SK-N-SH treated with all-trans-retinoic acid at 6 μM for 48 hours (cell line): Measurements from ENCODE around the gene CEACAM20.
"Not testable (repeated sequence)": the region's sequence is repeated elsewhere in the genome, so short reads cannot be mapped to it uniquely, and the experiment has no call there.

ENCODE experiments used
- ATAC-seq: fragments of 200-7000 bp; cut with Tn5 transposase; 3 replicates; pipeline ENCODE4 v1.9.1; 2020; ENCODE audit warnings: mild to moderate bottlenecking, moderate library complexity
- ARNTL ChIP-seq: fragments of 450-650 bp; formaldehyde crosslinking; IDR thresholded peaks from 2 replicates; pipeline ENCODE4 v1.5.0; 2020; ENCODE audit warnings: low read depth, mild to moderate bottlenecking, moderate library complexity, borderline replicate concordance
- BACH2 ChIP-seq: fragments of 250-450 bp; sonication (Bioruptor Pico); IDR thresholded peaks from 2 replicates; pipeline ENCODE4 v1.9.0; 2021; ENCODE audit warnings: mild to moderate bottlenecking, borderline replicate concordance
- CSDC2 ChIP-seq: fragments of 250-450 bp; sonication (Bioruptor Pico); IDR thresholded peaks from 2 replicates; pipeline ENCODE4 v1.5.0; 2020; ENCODE audit warnings: mild to moderate bottlenecking, moderate library complexity
- CSRNP3 ChIP-seq: fragments of 250-450 bp; sonication (Bioruptor Pico); IDR thresholded peaks from 2 replicates; pipeline ENCODE4 v1.5.1; 2021; ENCODE audit warnings: mild to moderate bottlenecking, moderate library complexity
- ESRRG ChIP-seq: fragments of 250-450 bp; sonication (Bioruptor Pico); IDR thresholded peaks from 2 replicates; pipeline ENCODE4 v1.6.1; 2021; ENCODE audit warnings: mild to moderate bottlenecking
- GLIS3 ChIP-seq: fragments of 250-450 bp; sonication (Bioruptor Pico); IDR thresholded peaks from 2 replicates; pipeline ENCODE4 v1.5.0; 2020; ENCODE audit warnings: mild to moderate bottlenecking, moderate library complexity
- ISL1 ChIP-seq: fragments of 250-450 bp; sonication (Bioruptor Pico); IDR thresholded peaks from 2 replicates; pipeline ENCODE4 v2.1.2; 2022; ENCODE audit warnings: mild to moderate bottlenecking, moderate library complexity
- OSR1 ChIP-seq: fragments of 250-450 bp; sonication (Bioruptor Pico); IDR thresholded peaks from 2 replicates; pipeline ENCODE4 v1.8.0; 2022; ENCODE audit warnings: moderate library complexity, mild to moderate bottlenecking, inconsistent platforms
- PPARA ChIP-seq: fragments of 250-450 bp; sonication (Bioruptor Pico); IDR thresholded peaks from 2 replicates; pipeline ENCODE4 v1.5.0; 2020; ENCODE audit warnings: mild to moderate bottlenecking, borderline replicate concordance
- RARB ChIP-seq: fragments of 250-450 bp; sonication (Bioruptor Pico); IDR thresholded peaks from 2 replicates; pipeline ENCODE4 v1.8.0; 2021; ENCODE audit warnings: mild to moderate bottlenecking, moderate library complexity
- SNAI2 ChIP-seq: fragments of 250-450 bp; sonication (Bioruptor Pico); IDR thresholded peaks from 2 replicates; pipeline ENCODE4 v1.5.0; 2020; ENCODE audit warnings: mild to moderate bottlenecking, moderate library complexity
- TCF4 ChIP-seq: fragments of 250-450 bp; sonication (Bioruptor Pico); IDR thresholded peaks from 2 replicates; pipeline ENCODE4 v1.8.0; 2021; ENCODE audit warnings: mild to moderate bottlenecking, moderate library complexity, borderline replicate concordance
- TOX ChIP-seq: fragments of 250-450 bp; sonication (Bioruptor Pico); IDR thresholded peaks from 2 replicates; pipeline ENCODE4 v1.8.0; 2021; ENCODE audit warnings: mild to moderate bottlenecking, moderate library complexity, borderline replicate concordance
- TSHZ2 ChIP-seq: fragments of 250-450 bp; sonication (Bioruptor Pico); IDR thresholded peaks from 2 replicates; pipeline ENCODE4 v1.5.0; 2020; ENCODE audit warnings: mild to moderate bottlenecking, moderate library complexity
- ZC3H10 ChIP-seq: fragments of 250-450 bp; sonication (Bioruptor Pico); IDR thresholded peaks from 2 replicates; pipeline ENCODE4 v1.5.1; 2021; ENCODE audit warnings: mild to moderate bottlenecking, moderate library complexity
- ZFP3 ChIP-seq: fragments of 250-450 bp; sonication (Bioruptor Pico); IDR thresholded peaks from 2 replicates; pipeline ENCODE4 v1.5.0; 2020; ENCODE audit warnings: mild to moderate bottlenecking, moderate library complexity
- ZFP30 ChIP-seq: fragments of 450-650 bp; formaldehyde crosslinking; IDR thresholded peaks from 2 replicates; pipeline ENCODE4 v1.5.0; 2022; ENCODE audit warnings: mild to moderate bottlenecking, moderate library complexity
- ZNF565 ChIP-seq: fragments of 450-650 bp; formaldehyde crosslinking; conservative IDR thresholded peaks from 2 replicates; pipeline ENCODE4 v1.5.0; 2020; ENCODE audit warnings: low read depth, mild to moderate bottlenecking, moderate library complexity
- ZNF70 ChIP-seq: fragments of 450-650 bp; formaldehyde crosslinking; IDR thresholded peaks from 2 replicates; pipeline ENCODE4 v1.5.0; 2020; ENCODE audit warnings: mild to moderate bottlenecking, moderate library complexity
- ZNF8 ChIP-seq: fragments of 450-650 bp; formaldehyde crosslinking; IDR thresholded peaks from 2 replicates; pipeline ENCODE4 v1.5.0; 2020; ENCODE audit warnings: mild to moderate bottlenecking, moderate library complexity
- TF ChIP-seq, protein P1 (sequence below): fragments of 250-450 bp; sonication (Bioruptor Pico); IDR thresholded peaks from 2 replicates; pipeline ENCODE4 v1.8.0; 2021; ENCODE audit warnings: low read depth, mild to moderate bottlenecking, moderate library complexity, borderline replicate concordance
- TF ChIP-seq, protein P2 (sequence below): fragments of 250-450 bp; sonication (Bioruptor Pico); IDR thresholded peaks from 2 replicates; pipeline ENCODE4 v1.5.1; 2020; ENCODE audit warnings: low read depth, mild to moderate bottlenecking, moderate library complexity
- TF ChIP-seq, protein P3 (sequence below): fragments of 250-450 bp; sonication (Bioruptor Pico); IDR thresholded peaks from 2 replicates; pipeline ENCODE4 v1.8.0; 2020; ENCODE audit warnings: mild to moderate bottlenecking, moderate library complexity, borderline replicate concordance

CEACAM20 gene

GRCh38 chr19:44553478-44554171 lies 24.1 kb upstream of the CEACAM20 start:
- TF ChIP-seq OSR1 (no peak), ZFP30 (CRISPR knock-in tag) (no peak), TSHZ2 (CRISPR knock-in tag) (no peak), ZFP3 (CRISPR knock-in tag) (no peak), ZC3H10 (CRISPR knock-in tag) (no peak), TCF4 (CRISPR knock-in tag) (no peak), ZNF8 (CRISPR knock-in tag) (no peak), ESRRG (CRISPR knock-in tag) (no peak), PPARA (CRISPR knock-in tag) (no peak)
- ATAC-seq, result no peak; the same call in 2 of the 3 replicates

DNA sequence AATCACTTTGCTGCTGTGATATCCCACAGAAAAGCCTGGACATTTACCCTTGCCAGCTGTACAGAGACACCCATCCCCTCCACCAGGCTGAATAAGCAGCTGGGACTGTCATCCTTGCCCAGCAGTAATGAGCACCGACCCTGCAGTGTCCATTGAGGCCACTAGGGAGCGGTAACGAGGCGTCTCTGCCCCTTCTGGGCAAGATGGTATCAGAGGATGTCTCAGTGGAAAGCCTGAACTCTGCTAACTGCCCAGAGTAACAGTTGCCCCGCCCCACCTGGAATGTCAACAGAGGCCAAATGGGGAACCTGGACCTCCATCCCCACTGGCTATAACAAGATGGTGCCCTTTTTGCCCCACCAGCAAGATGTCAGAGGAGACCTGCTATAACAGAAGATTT lies 22.8 kb upstream of the CEACAM20 start:
- ATAC-seq, result peak; percentile 84
- TF ChIP-seq ZC3H10 (CRISPR knock-in tag) (no peak), ESRRG (CRISPR knock-in tag) (no peak), RARB (CRISPR knock-in tag) (no peak), ZNF565 (CRISPR knock-in tag) (no peak), CSDC2 (CRISPR knock-in tag) (no peak), ISL1 (no peak), ZFP30 (CRISPR knock-in tag) (no peak)
- TF ChIP-seq, protein P1, sequence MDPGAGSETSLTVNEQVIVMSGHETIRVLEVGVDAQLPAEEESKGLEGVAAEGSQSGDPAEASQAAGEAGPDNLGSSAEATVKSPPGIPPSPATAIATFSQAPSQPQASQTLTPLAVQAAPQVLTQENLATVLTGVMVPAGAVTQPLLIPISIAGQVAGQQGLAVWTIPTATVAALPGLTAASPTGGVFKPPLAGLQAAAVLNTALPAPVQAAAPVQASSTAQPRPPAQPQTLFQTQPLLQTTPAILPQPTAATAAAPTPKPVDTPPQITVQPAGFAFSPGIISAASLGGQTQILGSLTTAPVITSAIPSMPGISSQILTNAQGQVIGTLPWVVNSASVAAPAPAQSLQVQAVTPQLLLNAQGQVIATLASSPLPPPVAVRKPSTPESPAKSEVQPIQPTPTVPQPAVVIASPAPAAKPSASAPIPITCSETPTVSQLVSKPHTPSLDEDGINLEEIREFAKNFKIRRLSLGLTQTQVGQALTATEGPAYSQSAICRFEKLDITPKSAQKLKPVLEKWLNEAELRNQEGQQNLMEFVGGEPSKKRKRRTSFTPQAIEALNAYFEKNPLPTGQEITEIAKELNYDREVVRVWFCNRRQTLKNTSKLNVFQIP (CRISPR knock-in tag), result no peak

GRCh38 chr19:44551850-44552249 lies 22.4 kb upstream of the CEACAM20 start:
- no peak for ATAC-seq
- TF ChIP-seq, protein P2, sequence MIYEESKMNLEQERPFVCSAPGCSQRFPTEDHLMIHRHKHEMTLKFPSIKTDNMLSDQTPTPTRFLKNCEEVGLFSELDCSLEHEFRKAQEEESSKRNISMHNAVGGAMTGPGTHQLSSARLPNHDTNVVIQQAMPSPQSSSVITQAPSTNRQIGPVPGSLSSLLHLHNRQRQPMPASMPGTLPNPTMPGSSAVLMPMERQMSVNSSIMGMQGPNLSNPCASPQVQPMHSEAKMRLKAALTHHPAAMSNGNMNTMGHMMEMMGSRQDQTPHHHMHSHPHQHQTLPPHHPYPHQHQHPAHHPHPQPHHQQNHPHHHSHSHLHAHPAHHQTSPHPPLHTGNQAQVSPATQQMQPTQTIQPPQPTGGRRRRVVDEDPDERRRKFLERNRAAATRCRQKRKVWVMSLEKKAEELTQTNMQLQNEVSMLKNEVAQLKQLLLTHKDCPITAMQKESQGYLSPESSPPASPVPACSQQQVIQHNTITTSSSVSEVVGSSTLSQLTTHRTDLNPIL (CRISPR knock-in tag), result no peak
- TF ChIP-seq ZFP3 (CRISPR knock-in tag) (no peak), PPARA (CRISPR knock-in tag) (no peak), CSRNP3 (CRISPR knock-in tag) (no peak), ZC3H10 (CRISPR knock-in tag) (no peak), OSR1 (no peak), ZFP30 (CRISPR knock-in tag) (no peak), ESRRG (CRISPR knock-in tag) (no peak), ZNF70 (no peak), SNAI2 (CRISPR knock-in tag) (no peak), CSDC2 (CRISPR knock-in tag) (no peak), GLIS3 (CRISPR knock-in tag) (no peak), ISL1 (no peak), BACH2 (no peak), ARNTL (CRISPR knock-in tag) (no peak), RARB (CRISPR knock-in tag) (no peak), TOX (CRISPR knock-in tag) (no peak)
- TF ChIP-seq, protein P3, sequence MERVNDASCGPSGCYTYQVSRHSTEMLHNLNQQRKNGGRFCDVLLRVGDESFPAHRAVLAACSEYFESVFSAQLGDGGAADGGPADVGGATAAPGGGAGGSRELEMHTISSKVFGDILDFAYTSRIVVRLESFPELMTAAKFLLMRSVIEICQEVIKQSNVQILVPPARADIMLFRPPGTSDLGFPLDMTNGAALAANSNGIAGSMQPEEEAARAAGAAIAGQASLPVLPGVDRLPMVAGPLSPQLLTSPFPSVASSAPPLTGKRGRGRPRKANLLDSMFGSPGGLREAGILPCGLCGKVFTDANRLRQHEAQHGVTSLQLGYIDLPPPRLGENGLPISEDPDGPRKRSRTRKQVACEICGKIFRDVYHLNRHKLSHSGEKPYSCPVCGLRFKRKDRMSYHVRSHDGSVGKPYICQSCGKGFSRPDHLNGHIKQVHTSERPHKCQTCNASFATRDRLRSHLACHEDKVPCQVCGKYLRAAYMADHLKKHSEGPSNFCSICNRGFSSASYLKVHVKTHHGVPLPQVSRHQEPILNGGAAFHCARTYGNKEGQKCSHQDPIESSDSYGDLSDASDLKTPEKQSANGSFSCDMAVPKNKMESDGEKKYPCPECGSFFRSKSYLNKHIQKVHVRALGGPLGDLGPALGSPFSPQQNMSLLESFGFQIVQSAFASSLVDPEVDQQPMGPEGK (CRISPR knock-in tag), result no peak
- TF ChIP-seq, protein P1 (CRISPR knock-in tag), result no peak

GRCh38 chr19:44550976-44551375 lies 21.5 kb upstream of the CEACAM20 start:
- not testable (repeated sequence) for ATAC-seq
